Measurements from ENCODE around the gene CEP295NL.
"Not testable (repeated sequence)": the region's sequence is repeated elsewhere in the genome, so short reads cannot be mapped to it uniquely, and the experiment has no call there.

GRCh38 chr17:78911543-78911942 lies 8.5 kb upstream of the CEP295NL start:
- TF ChIP-seq CTCF (IDR thresholded peaks at IDR 0.05; ENCODE audit: low read length); EZH2 (optimal IDR thresholded peaks at IDR 0.05; ENCODE audit: low read depth, low read length): not testable (repeated sequence)

All from MM.1S (cell line).